Stimulated activated effector memory CD8-positive, alpha-beta T cell treated with anti-CD3 and anti-CD28 coated beads, Interleukin-12 subunit alpha, Interleukin-12 subunit beta, amount 100 ng/mL, for 72 hours (primary cell): ENCODE measurements around the gene RFPL3.
"Not testable (repeated sequence)": the region's sequence is repeated elsewhere in the genome, so short reads cannot be mapped to it uniquely, and the experiment has no call there.

Experiments used
- ATAC-seq: fragments of 150-1000 bp; cut with Tn5 transposase; 2 replicates; pipeline ENCODE4 v1.10.0; 2021
- DNase-seq, 2 donors: peaks; one replicate each; pipeline ENCODE4 v3.0.0; 2021 to 2022; ENCODE audit warnings: low spot score in 2 of 2
- H3K27ac Mint-ChIP-seq: one replicate; pipeline ENCODE4 v1.8.0; 2022; ENCODE audit warnings: mild to moderate bottlenecking, mixed read lengths
- H3K36me3 Mint-ChIP-seq: one replicate; pipeline ENCODE4 v1.8.0; 2022; ENCODE audit warnings: mild to moderate bottlenecking, mixed read lengths
- H3K4me1 Mint-ChIP-seq: one replicate; pipeline ENCODE4 v1.8.0; 2022; ENCODE audit warnings: mixed read lengths
- H3K4me3 Mint-ChIP-seq: one replicate; pipeline ENCODE4 v1.8.0; 2022; ENCODE audit warnings: mild to moderate bottlenecking, mixed read lengths
- H3K9me3 Mint-ChIP-seq: one replicate; pipeline ENCODE4 v1.8.0; 2022; ENCODE audit warnings: mixed read lengths

The RFPL3 gene

DNA sequence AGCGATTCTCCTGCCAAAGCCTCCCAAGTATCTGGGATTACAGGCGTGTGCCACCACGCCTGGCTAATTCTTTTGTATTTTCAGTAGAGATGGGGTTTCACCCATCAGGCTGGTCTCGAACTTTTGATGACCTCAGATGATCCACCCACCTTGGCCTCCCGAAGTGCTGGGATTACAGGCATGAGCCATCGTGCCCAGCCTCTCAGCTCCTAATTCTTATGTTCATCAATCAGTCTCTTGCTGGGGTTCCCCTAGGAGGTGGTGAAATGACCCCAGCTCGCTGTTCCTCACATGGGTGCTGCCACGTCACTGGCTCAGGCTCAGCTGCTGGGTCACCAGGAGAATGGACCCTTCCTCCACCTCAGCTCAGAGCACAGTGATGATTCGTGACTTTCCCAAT lies at the start of gene RFPL3:
RFPL3 (plus strand) TSS at position 301 of the 400 bp plus-strand sequence. CDS start 205 bp downstream, outside the sequence.
- DNase-seq, H3K9me3 Mint-ChIP-seq, H3K36me3 Mint-ChIP-seq, ATAC-seq, H3K4me3 Mint-ChIP-seq, H3K27ac Mint-ChIP-seq, H3K4me1 Mint-ChIP-seq: not testable (repeated sequence)

DNA sequence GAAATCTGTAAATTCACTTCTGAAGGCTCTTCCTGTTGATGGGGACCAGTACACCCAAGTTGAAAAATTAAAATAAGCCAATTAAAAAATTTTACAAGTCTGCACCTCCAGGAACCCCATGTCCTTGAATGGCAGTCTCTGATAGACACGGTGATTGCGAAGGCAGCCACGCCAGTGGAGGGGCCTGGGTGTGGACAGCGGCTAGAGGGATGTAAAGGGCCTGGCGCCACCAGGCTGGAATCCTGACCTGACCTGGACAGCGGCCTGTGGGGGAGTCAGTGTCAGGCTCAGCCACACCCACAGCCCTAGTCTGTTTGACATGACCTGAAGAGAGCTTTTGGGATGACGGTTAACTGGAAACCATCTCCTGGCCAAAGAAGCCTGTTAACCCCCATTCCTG lies 49.5 kb upstream of the RFPL3 start:
- no peak for ATAC-seq
- Mint-ChIP-seq H3K36me3 (no peaks in the 10 kb centered on the region), H3K9me3 (no peaks in the 10 kb centered on the region), H3K27ac (no peak overlapping the region), H3K4me3 (no peak overlapping the region), H3K4me1 (no peaks in the 10 kb centered on the region)
- DNase-seq, result no peak

DNA sequence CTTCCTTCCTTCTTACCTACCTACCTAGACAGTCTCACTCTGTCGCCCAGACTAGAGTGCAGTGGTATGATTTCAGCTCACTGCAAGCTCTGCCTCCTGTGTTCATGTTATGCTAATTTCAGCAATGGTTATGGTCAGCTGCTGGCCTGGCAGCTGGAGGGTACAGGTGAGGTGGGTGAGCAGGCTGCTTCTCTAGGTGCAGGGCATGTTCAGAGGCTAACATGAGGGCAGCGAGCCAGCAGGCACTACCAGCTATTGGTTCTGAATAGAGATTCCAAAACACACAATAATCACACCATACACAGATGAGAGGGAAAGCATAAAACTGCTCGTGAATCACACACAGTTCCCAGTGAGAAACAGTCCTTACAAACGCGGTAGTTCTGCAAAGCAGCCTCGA lies 48.7 kb upstream of the RFPL3 start:
- no peak overlapping the region for H3K27ac Mint-ChIP-seq
- no peaks in the 10 kb centered on the region for H3K4me1 Mint-ChIP-seq
- ATAC-seq, result no peak

GRCh38 chr22:32309585-32310251 lies 47.9 kb upstream of the RFPL3 start:
- Mint-ChIP-seq H3K9me3 (no peaks in the 10 kb centered on the region), H3K4me1 (no peaks in the 10 kb centered on the region), H3K36me3 (no peaks in the 10 kb centered on the region), H3K27ac (no peak overlapping the region), H3K4me3 (no peak overlapping the region)
- DNase-seq (no peak), ATAC-seq (no peak)

More for the DNA sequence above, 48.7 kb upstream of the RFPL3 start:
- Mint-ChIP-seq H3K36me3 (no peaks in the 10 kb centered on the region), H3K4me3 (no peak overlapping the region), H3K9me3 (no peaks in the 10 kb centered on the region)
- DNase-seq, result no peak

GRCh38 chr22:32310777-32311176 lies 46.9 kb upstream of the RFPL3 start:
- Mint-ChIP-seq H3K4me1 (no peaks in the 10 kb centered on the region), H3K9me3 (no peaks in the 10 kb centered on the region), H3K27ac (no peak overlapping the region), H3K4me3 (no peak overlapping the region), H3K36me3 (no peaks in the 10 kb centered on the region)
- ATAC-seq, result no peak
- no peak for DNase-seq

DNA sequence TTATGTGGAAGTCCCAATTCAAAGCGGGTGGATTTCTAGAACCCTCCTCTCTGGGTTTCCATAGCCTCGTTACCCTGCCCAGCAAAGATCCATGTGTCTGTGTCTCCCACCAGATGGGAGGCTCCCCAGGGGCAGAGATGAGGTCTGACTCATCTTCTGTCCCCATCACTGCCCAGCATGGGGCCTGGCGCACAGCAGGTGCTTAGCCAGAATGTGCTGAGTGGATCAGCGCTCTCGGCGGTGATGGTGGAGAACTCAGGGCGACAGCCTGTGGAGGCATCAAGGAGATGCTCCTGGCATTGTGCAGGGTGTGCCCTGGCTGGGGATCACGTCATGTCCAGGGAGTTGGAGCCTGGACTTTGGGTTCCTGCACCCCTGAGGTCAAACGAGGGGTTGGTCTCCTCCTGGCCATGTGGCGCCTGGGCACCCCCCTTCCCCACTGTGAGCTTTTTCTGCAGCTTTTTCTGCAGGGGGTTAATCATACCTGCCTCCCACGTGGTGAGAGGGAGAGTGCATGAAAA lies 46.1 kb upstream of the RFPL3 start:
- ATAC-seq (no peak), DNase-seq (no peak)
- Mint-ChIP-seq H3K9me3 (no peaks in the 10 kb centered on the region), H3K4me3 (no peak overlapping the region), H3K36me3 (no peaks in the 10 kb centered on the region), H3K27ac (no peak overlapping the region), H3K4me1 (no peaks in the 10 kb centered on the region)

- H3K4me3 Mint-ChIP-seq, result no peak overlapping the region
- no peaks in the 10 kb centered on the region for H3K4me1 Mint-ChIP-seq
- DNase-seq, result no peak
- ATAC-seq, result no peak
- H3K27ac Mint-ChIP-seq, result no peak overlapping the region
- H3K36me3 Mint-ChIP-seq, result no peaks in the 10 kb centered on the region
- H3K9me3 Mint-ChIP-seq, result no peaks in the 10 kb centered on the region
Observed at GRCh38 chr22:32312748-32313147, 44.9 kb upstream of the RFPL3 start.

DNA sequence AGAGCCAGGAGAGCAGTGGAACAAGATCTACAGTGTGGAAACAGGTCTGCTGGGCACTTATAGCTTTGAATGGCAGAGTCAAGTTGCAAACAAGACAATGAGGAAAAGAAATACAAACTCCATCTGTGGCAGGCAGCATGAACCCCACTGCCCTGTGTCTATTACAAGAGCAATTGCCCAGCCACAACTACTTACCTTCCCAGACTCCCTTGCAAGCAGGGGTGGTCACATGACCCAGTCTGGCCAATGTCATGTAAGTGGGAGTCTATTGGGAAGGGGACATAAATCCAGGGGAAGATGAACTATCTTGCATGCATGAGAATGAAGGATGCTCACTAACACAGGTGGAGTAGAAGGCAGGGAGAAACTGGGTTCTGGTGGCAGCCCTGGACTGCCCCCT lies 44.1 kb upstream of the RFPL3 start:
- no peaks in the 10 kb centered on the region for H3K36me3 Mint-ChIP-seq
- H3K4me3 Mint-ChIP-seq, result no peak overlapping the region
- ATAC-seq (no peak), DNase-seq (no peak)
- no peaks in the 10 kb centered on the region for H3K9me3 Mint-ChIP-seq
- no peak overlapping the region for H3K27ac Mint-ChIP-seq
- H3K4me1 Mint-ChIP-seq, result no peaks in the 10 kb centered on the region

- no peak for ATAC-seq
Observed at GRCh38 chr22:32317524-32317923, 40.1 kb upstream of the RFPL3 start.

DNA sequence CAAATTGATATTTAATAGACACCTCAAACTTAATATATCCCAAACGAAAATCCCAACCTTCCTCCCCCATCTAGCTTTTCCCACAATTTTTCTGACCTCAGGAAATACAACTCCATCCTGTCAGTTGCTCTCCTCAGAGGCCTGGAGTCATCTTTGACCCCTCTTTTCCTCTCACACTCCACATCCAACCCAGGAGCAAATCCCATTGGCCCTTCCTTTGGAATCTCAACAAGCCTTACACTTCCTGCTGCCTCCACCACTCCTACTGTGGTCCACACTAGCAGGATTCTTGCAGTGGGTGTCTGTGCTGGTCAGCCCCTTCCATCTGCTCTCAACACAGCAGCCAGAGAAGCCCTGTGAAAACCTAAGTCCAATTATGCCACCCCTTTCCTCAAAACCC lies 39.3 kb upstream of the RFPL3 start:
- Mint-ChIP-seq H3K4me1 (no peaks in the 10 kb centered on the region), H3K36me3 (no peaks in the 10 kb centered on the region), H3K4me3 (no peak overlapping the region), H3K27ac (no peak overlapping the region), H3K9me3 (no peaks in the 10 kb centered on the region)
- DNase-seq (no peak), ATAC-seq (no peak)

More at GRCh38 chr22:32317524-32317923, 40.1 kb upstream of the RFPL3 start:
- no peaks in the 10 kb centered on the region for H3K4me1 Mint-ChIP-seq
- DNase-seq, result no peak
- H3K36me3 Mint-ChIP-seq, result no peaks in the 10 kb centered on the region
- H3K27ac Mint-ChIP-seq, result no peak overlapping the region
- no peak overlapping the region for H3K4me3 Mint-ChIP-seq
- no peaks in the 10 kb centered on the region for H3K9me3 Mint-ChIP-seq

DNA sequence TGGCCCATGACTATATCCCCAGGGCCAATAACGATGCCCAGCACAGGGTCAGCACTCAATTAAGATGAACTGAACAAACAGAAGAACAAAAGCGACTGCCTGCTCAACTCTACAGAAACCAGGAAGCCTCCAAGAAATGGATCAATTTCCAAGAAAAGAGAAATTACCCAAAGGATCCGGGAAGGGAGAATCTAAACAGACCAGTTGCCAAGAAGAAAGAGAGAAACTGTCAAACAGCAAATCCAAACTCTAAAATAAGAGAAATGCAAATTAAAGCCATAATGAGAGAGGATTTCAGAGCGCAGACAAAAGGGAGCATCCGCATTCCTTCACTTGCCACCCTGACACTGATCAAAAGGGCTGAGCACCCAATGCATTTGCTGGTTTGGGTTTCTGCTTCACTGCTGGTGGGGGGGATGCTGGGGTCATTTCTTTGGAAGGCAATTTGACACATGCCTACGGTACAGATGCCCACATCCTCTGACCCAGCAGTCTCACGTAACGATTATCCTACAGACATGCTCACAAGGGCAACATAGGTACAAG lies 37.7 kb upstream of the RFPL3 start:
- H3K36me3 Mint-ChIP-seq, result no peaks in the 10 kb centered on the region
- no peak overlapping the region for H3K4me3 Mint-ChIP-seq
- no peak overlapping the region for H3K27ac Mint-ChIP-seq
- ATAC-seq, result no peak
- DNase-seq, result no peak
- H3K9me3 Mint-ChIP-seq, result no peaks in the 10 kb centered on the region
- H3K4me1 Mint-ChIP-seq, result no peaks in the 10 kb centered on the region

- no peaks in the 10 kb centered on the region for H3K4me1 Mint-ChIP-seq
- no peak for ATAC-seq
- DNase-seq, result no peak
- H3K9me3 Mint-ChIP-seq, result no peaks in the 10 kb centered on the region
- no peak overlapping the region for H3K4me3 Mint-ChIP-seq
- no peaks in the 10 kb centered on the region for H3K36me3 Mint-ChIP-seq
- H3K27ac Mint-ChIP-seq, result no peak overlapping the region
Observed at GRCh38 chr22:32322986-32323385, 34.7 kb upstream of the RFPL3 start.

DNA sequence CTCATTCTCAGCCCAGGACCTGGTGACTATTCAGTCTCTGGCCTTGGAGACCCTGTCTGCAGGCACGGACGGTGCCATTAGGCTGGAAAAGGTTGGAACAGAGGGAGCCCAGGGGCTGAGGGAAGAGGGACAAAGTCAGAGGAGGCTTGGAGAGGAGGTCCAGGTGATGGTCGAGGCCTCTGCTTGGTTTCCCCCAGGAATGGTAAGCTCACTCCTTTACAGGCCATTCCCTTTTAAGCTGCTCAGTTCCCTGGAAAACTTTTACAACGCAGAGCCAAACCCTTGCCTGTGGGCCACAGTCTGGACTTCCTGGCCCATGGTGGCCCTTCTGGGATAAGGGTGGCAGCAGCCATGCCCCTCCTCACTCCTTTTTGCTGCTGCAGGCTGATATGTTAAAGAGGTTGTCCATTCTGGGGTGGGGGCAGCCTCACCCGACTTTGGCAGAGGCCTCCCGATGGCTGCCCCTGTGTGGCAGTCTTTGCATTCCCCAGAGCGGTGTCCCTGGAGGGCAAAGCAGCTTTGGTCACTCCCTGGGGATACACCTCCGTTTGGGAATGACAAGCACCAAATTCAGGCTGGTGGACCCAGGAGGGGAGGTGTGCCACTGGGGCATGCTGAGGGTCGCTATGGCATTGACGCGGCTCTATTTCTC lies 34.0 kb upstream of the RFPL3 start:
- no peaks in the 10 kb centered on the region for H3K9me3 Mint-ChIP-seq
- H3K27ac Mint-ChIP-seq, result no peak overlapping the region
- DNase-seq, result peak in 1 of 2 donors; percentile 41
- no peak overlapping the region for H3K4me3 Mint-ChIP-seq
- no peak for ATAC-seq
- no peaks in the 10 kb centered on the region for H3K4me1 Mint-ChIP-seq
- no peaks in the 10 kb centered on the region for H3K36me3 Mint-ChIP-seq

DNA sequence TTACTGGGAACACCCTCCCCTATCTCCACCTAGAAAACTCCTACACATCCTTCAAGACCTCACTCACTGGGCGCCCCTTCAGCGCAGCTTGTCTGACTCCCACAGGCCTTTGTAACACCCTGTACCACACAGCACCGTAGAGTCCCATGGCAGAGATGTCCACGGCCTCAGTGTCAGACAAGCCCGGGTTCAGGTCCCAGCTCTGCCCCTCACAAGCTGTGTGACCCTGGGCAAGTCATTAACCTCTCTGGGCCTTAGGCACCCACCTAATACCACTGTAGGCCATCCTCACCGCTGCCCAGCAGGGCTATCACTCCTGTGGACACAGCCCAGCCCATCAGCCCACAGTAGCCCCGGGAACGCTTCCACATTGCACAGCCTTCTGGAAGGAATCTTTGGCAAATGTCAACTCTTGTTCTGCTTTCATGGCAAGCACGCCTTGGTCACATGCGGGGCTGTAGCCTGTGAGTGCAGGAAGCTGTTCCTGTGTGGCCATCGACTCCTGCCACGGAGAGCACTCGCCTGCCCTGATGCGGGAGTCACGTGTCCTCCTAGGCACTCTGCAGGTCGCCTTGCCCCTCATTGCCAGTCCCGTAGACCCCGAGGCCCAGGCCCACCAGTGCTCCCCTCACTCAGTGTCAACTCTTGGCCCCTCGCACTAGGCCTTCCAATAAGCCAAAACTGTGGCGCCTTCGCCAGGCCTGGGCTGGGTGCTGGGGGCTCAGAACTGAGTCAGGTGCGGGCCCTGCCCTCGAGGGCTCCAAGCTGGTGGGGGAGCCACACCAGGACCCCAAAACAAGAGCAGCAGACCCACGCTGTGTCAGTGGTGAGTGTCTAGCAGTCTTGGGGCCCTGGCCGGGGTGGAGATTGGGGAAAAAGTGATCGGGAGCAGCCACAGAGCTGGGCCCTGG lies 32.9 kb upstream of the RFPL3 start:
- Mint-ChIP-seq H3K4me3 (no peak overlapping the region), H3K36me3 (no peaks in the 10 kb centered on the region), H3K27ac (no peak overlapping the region), H3K4me1 (no peaks in the 10 kb centered on the region), H3K9me3 (no peaks in the 10 kb centered on the region)
- ATAC-seq (peak; percentile 17), DNase-seq (peak in 1 of 2 donors; percentile 38)

DNA sequence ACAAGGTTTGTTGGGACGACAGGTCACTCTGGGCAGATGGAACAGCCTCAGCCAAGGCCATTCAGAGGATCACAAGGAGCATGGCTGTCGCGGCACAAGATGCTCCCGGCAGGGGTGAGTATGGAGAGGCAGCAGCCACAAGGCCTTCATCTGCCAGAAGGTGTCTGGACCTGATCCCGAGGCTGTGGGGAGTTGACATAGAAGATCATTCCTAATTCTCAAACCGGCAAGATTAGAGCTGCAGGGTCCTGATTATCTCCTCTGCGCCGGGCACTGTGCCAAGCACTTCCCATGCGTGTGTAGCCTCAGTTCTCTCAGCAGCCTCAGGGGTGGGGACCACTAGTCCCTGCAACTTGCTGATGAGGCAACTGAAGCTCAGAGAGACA lies 32.3 kb upstream of the RFPL3 start:
- DNase-seq (peak in 1 of 2 donors; percentile 40), ATAC-seq (no peak)
- H3K36me3 Mint-ChIP-seq, result no peaks in the 10 kb centered on the region
- no peaks in the 10 kb centered on the region for H3K4me1 Mint-ChIP-seq
- H3K27ac Mint-ChIP-seq, result no peak overlapping the region
- no peaks in the 10 kb centered on the region for H3K9me3 Mint-ChIP-seq
- H3K4me3 Mint-ChIP-seq, result no peak overlapping the region
